SK-N-SH (cell line): Measurements from ENCODE around the gene CDH15.

ENCODE experiments used
- CTCF ChIP-seq: fragments of 200-600 bp; sonication (generic); IDR thresholded peaks from 2 replicates; pipeline ENCODE4 v1.6.1; 2017; ENCODE audit warnings: antibody characterized with exemption, mild to moderate bottlenecking, moderate library complexity
- FOSL2 ChIP-seq: IDR thresholded peaks from 2 replicates; pipeline ENCODE4 v1.4.0; 2012; ENCODE audit warnings: low read depth, mild to moderate bottlenecking, moderate library complexity, borderline replicate concordance
- JUND ChIP-seq: IDR thresholded peaks from 2 replicates; pipeline ENCODE4 v1.4.0; 2012
- POLR2AphosphoS5 ChIP-seq: IDR thresholded peaks from 2 replicates; pipeline ENCODE4 v1.6.1; 2012; ENCODE audit warnings: low read depth, low read length
- RXRA ChIP-seq: IDR thresholded peaks from 2 replicates; pipeline ENCODE4 v1.4.0; 2012; ENCODE audit warnings: low read depth, mild to moderate bottlenecking, borderline replicate concordance
- TAF1 ChIP-seq: IDR thresholded peaks from 2 replicates; pipeline ENCODE4 v1.6.1; 2012; ENCODE audit warnings: low read depth, mild to moderate bottlenecking, low read length, moderate library complexity, borderline replicate concordance

GRCh38 chr16:89176717-89177116 is 5.2 kb downstream of the CDH15 start:
- no peak for TF ChIP-seq CTCF
- TF ChIP-seq TAF1: no peak
- no peak for TF ChIP-seq JUND
- no peak for TF ChIP-seq FOSL2
- TF ChIP-seq RXRA: no peak
- TF ChIP-seq POLR2AphosphoS5: no peak
